Peyer's patch (tissue), 4 donors: ENCODE results near the gene TBXAS1. TPM values are rescaled to one million over a fixed set of nuclear protein-coding genes. Genes with fewer than 3 reads are reported as not detected.

ENCODE experiments used
- DNase-seq, 3 donors: peaks; one replicate each; pipeline ENCODE4 v3.0.0-alpha.2; 2017 to 2019
- H3K27ac ChIP-seq, 4 donors: fragments of 200-600 bp; sonication (generic); one replicate each; pipeline ENCODE4 v1.5.1; 2016 to 2019
- H3K27me3 ChIP-seq, 2 donors: fragments of 200-600 bp; sonication (generic); one replicate each; pipeline ENCODE4 v1.5.1; 2019
- H3K36me3 ChIP-seq, 3 donors: fragments of 200-600 bp; sonication (generic); one replicate each; pipeline ENCODE4 v1.5.1; 2016 to 2019
- H3K4me1 ChIP-seq, 4 donors: fragments of 200-600 bp; sonication (generic); one replicate each; pipeline ENCODE4 v1.5.1; 2016 to 2019
- H3K4me3 ChIP-seq, 4 donors: fragments of 200-600 bp; sonication (generic); 1 replicate in 3 of 4; 2 replicates in 1 of 4; pipeline ENCODE4 v1.5.1; 2016 to 2019; ENCODE audit warnings: mild to moderate bottlenecking in 1 of 4
- H3K9me3 ChIP-seq, 4 donors: fragments of 200-600 bp; sonication (generic); one replicate each; pipeline ENCODE4 v1.5.1; 2016 to 2019; ENCODE audit warnings: mild to moderate bottlenecking in 1 of 4
- POLR2A ChIP-seq, 2 donors: fragments of 450-650 bp; IDR thresholded peaks; one replicate each; pipeline ENCODE4 v1.5.1; 2017; ENCODE audit warnings: antibody characterized with exemption in 2 of 2, mild to moderate bottlenecking in 2 of 2, moderate library complexity in 2 of 2
- total RNA-seq, 4 donors: library from RNA; depleted of rRNA; stranded (reverse); fragments of >200 nt; gene quantifications; one replicate each; pipeline ENCODE4 v1.1.0, GENCODE V29; 2016
- TF ChIP-seq, protein P1 (sequence below), 6 experiments: fragments of 450-650 bp in 4 of 6; fragments of 200-600 bp in 2 of 6; sonication (generic) in 1 of 6; IDR thresholded peaks; one replicate each; pipeline ENCODE4 v1.5.1; 2017 to 2019; ENCODE audit warnings: antibody characterized with exemption in 6 of 6, mild to moderate bottlenecking in 3 of 6, moderate library complexity in 1 of 6

Gene TBXAS1
- total RNA-seq, 4 donors from 2014 or later: 11.2 to 227 (median 33.9) TPM

DNA sequence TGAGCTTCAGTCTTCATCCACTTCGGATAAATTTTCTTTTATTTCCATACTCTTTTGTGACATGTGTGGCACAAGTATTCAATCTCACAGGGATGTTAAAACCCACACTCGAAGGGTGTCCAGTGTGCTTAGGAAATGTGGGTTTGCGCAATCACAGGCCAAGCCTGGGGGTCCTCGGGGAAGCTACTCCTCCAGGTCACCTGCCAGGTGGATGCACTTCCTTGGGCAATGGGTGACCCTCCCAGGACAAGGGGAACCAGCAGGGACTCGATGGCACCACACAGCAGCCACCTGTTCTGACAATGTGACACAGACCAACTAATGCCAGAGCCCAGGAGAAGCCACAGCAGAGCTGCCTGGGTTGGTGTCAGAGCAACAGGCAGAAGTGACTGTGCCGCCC is 194.7 kb downstream of the TBXAS1 start:
- no peak overlapping the region for H3K4me3 ChIP-seq
- no peak overlapping the region for H3K27ac ChIP-seq
- peaks cover 0 to 66% (median 0%) of the 10 kb centered on the region in 3 donors for H3K36me3 ChIP-seq
- TF ChIP-seq POLR2A (IDR thresholded peaks at IDR 0.05): no peak
- TF ChIP-seq, protein P1, sequence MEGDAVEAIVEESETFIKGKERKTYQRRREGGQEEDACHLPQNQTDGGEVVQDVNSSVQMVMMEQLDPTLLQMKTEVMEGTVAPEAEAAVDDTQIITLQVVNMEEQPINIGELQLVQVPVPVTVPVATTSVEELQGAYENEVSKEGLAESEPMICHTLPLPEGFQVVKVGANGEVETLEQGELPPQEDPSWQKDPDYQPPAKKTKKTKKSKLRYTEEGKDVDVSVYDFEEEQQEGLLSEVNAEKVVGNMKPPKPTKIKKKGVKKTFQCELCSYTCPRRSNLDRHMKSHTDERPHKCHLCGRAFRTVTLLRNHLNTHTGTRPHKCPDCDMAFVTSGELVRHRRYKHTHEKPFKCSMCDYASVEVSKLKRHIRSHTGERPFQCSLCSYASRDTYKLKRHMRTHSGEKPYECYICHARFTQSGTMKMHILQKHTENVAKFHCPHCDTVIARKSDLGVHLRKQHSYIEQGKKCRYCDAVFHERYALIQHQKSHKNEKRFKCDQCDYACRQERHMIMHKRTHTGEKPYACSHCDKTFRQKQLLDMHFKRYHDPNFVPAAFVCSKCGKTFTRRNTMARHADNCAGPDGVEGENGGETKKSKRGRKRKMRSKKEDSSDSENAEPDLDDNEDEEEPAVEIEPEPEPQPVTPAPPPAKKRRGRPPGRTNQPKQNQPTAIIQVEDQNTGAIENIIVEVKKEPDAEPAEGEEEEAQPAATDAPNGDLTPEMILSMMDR (IDR thresholded peaks at IDR 0.05): no peak
- no peaks in the 10 kb centered on the region for H3K4me1 ChIP-seq
- no peaks in the 10 kb centered on the region for H3K27me3 ChIP-seq
- DNase-seq: no peak
- H3K9me3 ChIP-seq: no peaks in the 10 kb centered on the region

DNA sequence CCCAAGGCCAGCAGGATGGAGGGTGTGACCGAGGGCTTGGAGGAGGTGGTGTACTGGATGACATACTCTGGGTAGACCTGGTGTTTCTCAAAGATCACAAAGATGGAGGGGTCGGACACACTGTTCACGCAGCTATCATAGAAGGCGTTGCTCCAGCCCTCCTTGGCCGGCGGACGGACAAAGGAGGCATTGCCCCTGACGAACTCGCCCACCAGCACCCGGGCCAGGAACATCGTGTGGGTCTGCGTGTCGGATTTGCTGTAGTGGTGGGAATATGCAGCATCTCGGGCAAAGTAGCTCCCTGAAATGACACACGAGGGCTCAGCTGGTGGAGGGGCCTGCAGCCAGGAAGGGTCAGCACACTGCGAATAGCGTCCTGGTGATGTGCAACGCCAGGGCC is 195.5 kb downstream of the TBXAS1 start:
- peaks cover 0 to 73% (median 0%) of the 10 kb centered on the region in 3 donors for H3K36me3 ChIP-seq
- no peak for DNase-seq
- no peak overlapping the region for H3K4me3 ChIP-seq
- TF ChIP-seq POLR2A (IDR thresholded peaks at IDR 0.05): no peak
- TF ChIP-seq, protein P1 (IDR thresholded peaks at IDR 0.05): no peak
- H3K4me1 ChIP-seq: no peaks in the 10 kb centered on the region
- H3K9me3 ChIP-seq: no peaks in the 10 kb centered on the region
- no peaks in the 10 kb centered on the region for H3K27me3 ChIP-seq
- H3K27ac ChIP-seq: no peak overlapping the region

DNA sequence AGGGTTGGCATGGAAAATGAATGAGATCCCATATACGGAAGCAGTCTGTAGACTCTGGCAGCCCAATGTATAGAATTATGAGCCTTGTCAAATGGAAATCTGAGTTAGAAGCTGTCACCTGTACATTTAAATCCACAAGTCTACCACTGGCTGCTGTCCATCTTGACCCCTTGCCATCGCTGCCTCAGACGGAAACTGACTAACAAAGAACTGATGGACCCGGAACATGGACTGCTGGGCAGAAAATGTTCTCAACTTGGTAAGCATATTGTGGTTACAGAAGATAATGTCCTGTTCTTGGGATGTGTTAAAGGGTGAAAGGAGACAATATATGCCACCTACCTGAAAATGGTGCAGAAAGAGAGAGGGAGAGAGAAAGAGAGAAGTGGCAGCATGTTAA is 196.2 kb downstream of the TBXAS1 start:
- Histone ChIP-seq H3K9me3 (no peaks in the 10 kb centered on the region), H3K4me3 (no peak overlapping the region), H3K36me3 (peaks cover 0 to 73% (median 0%) of the 10 kb centered on the region in 3 donors), H3K27ac (no peak overlapping the region), H3K4me1 (no peaks in the 10 kb centered on the region), H3K27me3 (no peaks in the 10 kb centered on the region)
- no peak for TF ChIP-seq POLR2A (IDR thresholded peaks at IDR 0.05)
- TF ChIP-seq, protein P1 (IDR thresholded peaks at IDR 0.05): no peak
- no peak for DNase-seq

DNA sequence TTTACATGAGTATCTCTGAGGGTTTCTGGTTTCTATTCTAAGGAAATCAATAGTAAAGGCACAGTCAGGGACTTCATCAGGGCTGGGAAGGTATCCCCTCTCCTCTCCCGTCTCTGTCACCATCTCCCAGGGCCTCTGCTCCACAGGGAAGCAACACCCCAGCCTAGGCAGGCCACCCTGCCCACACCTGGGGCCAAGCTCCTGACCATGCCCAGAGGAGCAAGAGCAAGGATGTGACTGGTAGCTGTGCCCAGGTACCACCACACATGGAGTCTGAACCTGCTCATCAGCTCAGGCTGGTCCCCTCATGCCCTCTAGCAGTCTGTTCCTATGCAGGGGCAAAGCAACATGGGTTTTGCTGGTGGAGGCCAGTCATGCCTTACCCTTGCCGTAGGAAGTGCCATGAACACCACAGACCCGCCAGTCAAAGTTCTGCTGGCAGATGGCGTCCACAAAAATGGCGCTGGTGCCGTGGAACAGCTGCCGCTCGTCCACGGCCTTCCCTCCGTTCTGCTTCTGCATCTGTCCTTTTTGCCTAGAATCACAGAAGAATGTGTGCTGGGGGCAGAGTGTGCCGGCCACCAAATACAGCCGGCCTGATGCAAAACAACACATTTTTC is 196.9 kb downstream of the TBXAS1 start:
- H3K4me1 ChIP-seq: no peaks in the 10 kb centered on the region
- no peaks in the 10 kb centered on the region for H3K27me3 ChIP-seq
- no peaks in the 10 kb centered on the region for H3K9me3 ChIP-seq
- no peak for DNase-seq
- no peak overlapping the region for H3K27ac ChIP-seq
- no peak overlapping the region for H3K4me3 ChIP-seq
- TF ChIP-seq POLR2A (IDR thresholded peaks at IDR 0.05): no peak
- TF ChIP-seq, protein P1 (IDR thresholded peaks at IDR 0.05): no peak
- peaks cover 0 to 77% (median 0%) of the 10 kb centered on the region in 3 donors for H3K36me3 ChIP-seq

DNA sequence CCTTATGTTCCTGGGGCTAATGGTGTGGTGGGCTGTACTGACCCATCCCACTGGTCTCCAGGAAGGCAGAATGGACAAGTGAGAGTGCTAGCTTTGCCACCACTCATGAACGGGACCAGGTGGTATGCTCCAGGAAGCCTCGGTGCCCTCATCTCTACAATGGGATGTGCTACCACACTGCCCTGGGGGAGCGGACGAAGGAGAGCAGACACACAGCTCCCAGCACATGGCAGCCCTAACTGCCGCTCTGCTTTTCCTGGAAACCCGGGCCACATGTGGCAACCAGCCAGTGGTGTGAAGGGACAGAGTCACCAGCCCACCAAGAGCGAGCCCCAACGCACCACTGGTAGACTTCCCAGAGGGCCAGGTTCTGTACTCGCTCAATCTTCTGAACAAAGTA is 197.9 kb downstream of the TBXAS1 start:
- H3K4me3 ChIP-seq: no peak overlapping the region
- TF ChIP-seq POLR2A (IDR thresholded peaks at IDR 0.05): no peak
- TF ChIP-seq, protein P1 (IDR thresholded peaks at IDR 0.05): no peak
- no peak for DNase-seq
- no peak overlapping the region for H3K27ac ChIP-seq
- no peaks in the 10 kb centered on the region for H3K4me1 ChIP-seq
- H3K27me3 ChIP-seq: no peaks in the 10 kb centered on the region
- no peaks in the 10 kb centered on the region for H3K9me3 ChIP-seq
- H3K36me3 ChIP-seq: peaks cover 0 to 82% (median 0%) of the 10 kb centered on the region in 3 donors
